Hematopoietic multipotent progenitor cell treated with erythropoietin and hydrocortisone succinate and interleukin-3 and kit ligand, for 15 days (in vitro differentiated cells): ENCODE results near the gene SLC9A6.
"Not testable (repeated sequence)": the region's sequence is repeated elsewhere in the genome, so short reads cannot be mapped to it uniquely, and the experiment has no call there.

ENCODE experiments used
- DNase-seq: peaks from one replicate; pipeline ENCODE4 v3.0.0-alpha.2; 2015; ENCODE audit warnings: low spot score

Gene SLC9A6

GRCh38 chrX:136064661-136065043 lies 79.4 kb downstream of the SLC9A6 start:
- DNase-seq = no peak

GRCh38 chrX:136065044-136065671 lies 79.9 kb downstream of the SLC9A6 start:
- DNase-seq = no peak

- DNase-seq = no peak
These were observed 81.9 kb downstream of the SLC9A6 start for GRCh38 chrX:136067097-136067496.

- DNase-seq = no peak
These were observed 82.7 kb downstream of the SLC9A6 start for GRCh38 chrX:136067966-136068365.

GRCh38 chrX:136076942-136077341 lies 91.7 kb downstream of the SLC9A6 start:
- no peak for DNase-seq

- DNase-seq = no peak
These were observed 95.5 kb downstream of the SLC9A6 start for GRCh38 chrX:136080766-136081165.

- DNase-seq = no peak
These were observed 101.3 kb downstream of the SLC9A6 start for GRCh38 chrX:136086521-136086920.

GRCh38 chrX:136091898-136092297 lies 106.7 kb downstream of the SLC9A6 start:
- DNase-seq = not testable (repeated sequence)

GRCh38 chrX:136094962-136095361 lies 109.7 kb downstream of the SLC9A6 start:
- no peak for DNase-seq
